ENCODE data around the gene GPT2. TPM values are rescaled to one million over a fixed set of nuclear protein-coding genes. Genes with fewer than 3 reads are reported as not detected.
A peak's percentile ranks its signal among the peaks of the same experiment; 100 is the strongest.

Gene GPT2, protein sequence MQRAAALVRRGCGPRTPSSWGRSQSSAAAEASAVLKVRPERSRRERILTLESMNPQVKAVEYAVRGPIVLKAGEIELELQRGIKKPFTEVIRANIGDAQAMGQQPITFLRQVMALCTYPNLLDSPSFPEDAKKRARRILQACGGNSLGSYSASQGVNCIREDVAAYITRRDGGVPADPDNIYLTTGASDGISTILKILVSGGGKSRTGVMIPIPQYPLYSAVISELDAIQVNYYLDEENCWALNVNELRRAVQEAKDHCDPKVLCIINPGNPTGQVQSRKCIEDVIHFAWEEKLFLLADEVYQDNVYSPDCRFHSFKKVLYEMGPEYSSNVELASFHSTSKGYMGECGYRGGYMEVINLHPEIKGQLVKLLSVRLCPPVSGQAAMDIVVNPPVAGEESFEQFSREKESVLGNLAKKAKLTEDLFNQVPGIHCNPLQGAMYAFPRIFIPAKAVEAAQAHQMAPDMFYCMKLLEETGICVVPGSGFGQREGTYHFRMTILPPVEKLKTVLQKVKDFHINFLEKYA
- 6.0 TPM for polyA plus RNA-seq (2013, experiment 1 of 2)
- 6.8 TPM for polyA plus RNA-seq (2013, experiment 2 of 2)

DNA sequence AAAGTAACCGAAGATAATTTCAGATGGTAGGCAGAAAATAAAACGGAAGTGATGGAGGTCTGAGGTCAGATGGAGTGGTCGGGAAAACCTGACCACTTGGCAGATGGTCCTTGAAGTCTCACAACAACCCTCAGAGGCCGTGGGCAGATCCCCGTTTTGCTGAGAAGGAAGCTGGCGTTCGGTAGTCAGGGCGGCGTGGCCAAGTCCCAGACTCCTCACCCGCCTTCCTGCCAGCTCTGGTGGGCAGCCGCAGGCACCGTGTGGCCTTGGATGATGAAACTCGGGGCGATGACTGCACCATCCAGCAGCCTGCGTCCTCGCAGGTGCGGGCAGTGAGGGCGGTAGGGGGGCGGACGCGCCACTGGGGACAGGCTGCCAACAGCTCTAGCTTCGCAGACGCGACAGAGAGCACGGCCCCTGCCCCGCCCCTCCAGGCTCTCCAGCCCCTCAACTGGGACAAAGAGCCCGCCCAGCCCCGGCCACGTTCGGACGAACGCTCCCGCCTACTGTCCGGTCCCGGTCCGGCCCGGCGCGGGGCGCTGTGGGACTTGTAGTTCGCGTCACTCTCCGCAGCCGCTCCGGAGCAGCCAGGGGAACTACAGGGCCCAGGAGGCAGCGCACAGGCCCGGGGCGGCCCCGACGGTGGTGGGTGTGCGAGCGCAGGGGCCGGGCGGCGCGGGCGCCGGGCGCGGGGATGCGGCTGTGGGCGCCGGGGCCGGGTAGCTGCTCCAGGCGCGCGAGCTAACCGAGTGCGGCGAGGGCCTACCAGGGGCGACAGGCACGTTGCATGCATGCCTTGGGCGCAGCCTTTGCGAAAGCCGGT is at the start of gene GPT2:
GPT2 (plus strand) TSS at position 673 of the 823 bp plus-strand sequence. CDS start 354 bp downstream, outside the sequence.
- Histone ChIP-seq H3K27me3 (ENCODE audit: control insufficient read depth in 1 of 2, insufficient read depth in 1 of 2, low read length in 2 of 2) (peaks cover 17 to 41% of the 10 kb centered on the region in 2 experiments), H3K4me3 (ENCODE audit: insufficient read depth in 1 of 2, low read depth in 1 of 2, low read length in 2 of 2) (peak within 1 kb of the TSS; percentile 94), H3K14ac (ENCODE audit: low read length in 2 of 2) (peak within 1 kb of the TSS in 1 of 2 experiments; percentile 89), H3K36me3 (ENCODE audit: control insufficient read depth in 1 of 2, insufficient read depth in 2 of 2, low read depth in 1 of 2, low read length in 2 of 2) (peaks cover 0 to 1% of the 10 kb centered on the region in 2 experiments), H2AFZ (ENCODE audit: low read depth, low read length) (peak within 1 kb of the TSS; percentile 94), H2BK15ac (ENCODE audit: low read depth, poor library complexity, severe bottlenecking) (peak within 1 kb of the TSS; percentile 21), H3K4me1 (ENCODE audit: control insufficient read depth, insufficient read depth, low read depth, low read length) (peaks cover 22% of the 10 kb centered on the region), H3K4me2 (ENCODE audit: low read length, poor library complexity, severe bottlenecking) (peak within 1 kb of the TSS; percentile 88), H3K9me3 (ENCODE audit: control insufficient read depth, low read length) (no peaks in the 10 kb centered on the region), H2BK120ac (ENCODE audit: low read depth, low read length) (no peak within 1 kb of the TSS), H3K79me1 (replicated peaks; ENCODE audit: low read length, poor library complexity, severe bottlenecking) (peaks cover 15% of the 10 kb centered on the region), H3K4ac (ENCODE audit: low read depth in 1 of 2, low read length in 2 of 2) (peak within 1 kb of the TSS in 1 of 2 experiments; percentile 47), H3K27ac (ENCODE audit: low read length, poor library complexity, severe bottlenecking) (peak within 1 kb of the TSS; percentile 1), H4K8ac (ENCODE audit: low read length) (peak within 1 kb of the TSS; percentile 79), H2BK12ac (ENCODE audit: low read length in 2 of 2) (peak within 1 kb of the TSS in 1 of 2 experiments; percentile 61), H4K91ac (ENCODE audit: low read length) (peak within 1 kb of the TSS; percentile 55), H3K18ac (ENCODE audit: low read depth in 1 of 2, low read length in 2 of 2) (peak within 1 kb of the TSS in 1 of 2 experiments; percentile 86), H2AK5ac (ENCODE audit: low read length, severe bottlenecking) (no peak within 1 kb of the TSS), H2BK5ac (ENCODE audit: low read depth, low read length, poor library complexity, severe bottlenecking) (no peak within 1 kb of the TSS), H3K9ac (ENCODE audit: low read length) (peak within 1 kb of the TSS; percentile 77), H3K23ac (ENCODE audit: low read length in 2 of 2) (peak within 1 kb of the TSS in 1 of 2 experiments; percentile 76)
- 3% methylated on average over 60 of the region's 75 CpGs for WGBS
- DNase-seq = peak; percentile 93

DNA sequence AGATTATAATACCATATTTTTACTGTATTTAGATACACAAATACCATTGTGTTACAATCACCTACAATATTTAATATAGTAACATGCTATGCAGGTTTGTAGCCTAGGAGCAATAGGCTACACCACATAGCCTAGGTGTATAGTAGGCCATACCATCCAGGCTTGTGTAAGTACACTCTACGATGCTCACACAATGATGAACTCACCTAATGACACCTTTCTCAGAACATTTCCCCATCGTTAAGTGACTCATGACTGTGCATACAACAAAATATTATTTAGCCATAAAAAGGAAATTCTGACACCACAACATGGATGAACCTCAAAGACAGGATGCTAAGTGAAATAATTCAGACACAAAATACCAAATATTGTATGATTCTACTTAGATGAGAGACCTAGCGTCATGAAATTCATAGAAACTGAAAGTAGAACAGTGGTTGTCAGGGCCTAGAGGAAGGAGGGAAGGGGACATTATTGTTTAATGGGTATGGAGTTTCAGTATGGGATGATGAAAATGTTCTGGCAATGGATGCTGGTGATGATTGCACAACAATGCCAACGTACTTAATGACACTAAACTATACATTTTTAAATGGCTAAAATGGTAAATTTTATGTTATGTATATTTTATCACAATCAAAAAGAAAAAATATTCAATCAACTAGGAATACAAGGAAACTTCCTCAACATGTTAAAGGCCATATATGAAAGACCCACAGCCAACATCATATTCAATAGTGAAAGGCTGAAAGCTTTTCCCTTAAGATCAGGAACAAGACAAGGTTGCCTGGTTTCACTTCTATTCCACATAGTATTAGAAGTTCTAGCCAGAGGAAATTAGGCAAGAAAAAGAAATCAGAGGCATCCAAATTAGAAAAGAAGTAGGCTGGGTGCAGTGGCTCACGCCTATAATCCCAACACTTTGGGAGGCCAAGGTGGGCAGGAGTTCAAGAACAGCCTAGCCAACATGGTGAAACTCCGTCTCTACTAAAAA is 47.3 kb upstream of the GPT2 start:
- no peaks in the 10 kb centered on the region for H3K36me3 ChIP-seq (ENCODE audit: control insufficient read depth in 1 of 2, insufficient read depth in 2 of 2, low read depth in 1 of 2, low read length in 2 of 2)
- no peak overlapping the region for H2AK5ac ChIP-seq (ENCODE audit: low read length, severe bottlenecking)
- H3K4ac ChIP-seq (ENCODE audit: low read depth in 1 of 2, low read length in 2 of 2) = no peak overlapping the region
- no peak overlapping the region for H4K91ac ChIP-seq (ENCODE audit: low read length)
- peaks cover 0 to 6% of the 10 kb centered on the region in 2 experiments for H3K27me3 ChIP-seq (ENCODE audit: control insufficient read depth in 1 of 2, insufficient read depth in 1 of 2, low read length in 2 of 2)
- H3K4me3 ChIP-seq (ENCODE audit: insufficient read depth in 1 of 2, low read depth in 1 of 2, low read length in 2 of 2) = no peak overlapping the region
- H2BK12ac ChIP-seq (ENCODE audit: low read length in 2 of 2) = no peak overlapping the region
- H4K8ac ChIP-seq (ENCODE audit: low read length) = no peak overlapping the region
- peaks cover 4% of the 10 kb centered on the region for H3K4me1 ChIP-seq (ENCODE audit: control insufficient read depth, insufficient read depth, low read depth, low read length)
- no peak overlapping the region for H3K18ac ChIP-seq (ENCODE audit: low read depth in 1 of 2, low read length in 2 of 2)
- H3K14ac ChIP-seq (ENCODE audit: low read length in 2 of 2) = no peak overlapping the region
- no peak overlapping the region for H3K4me2 ChIP-seq (ENCODE audit: low read length, poor library complexity, severe bottlenecking)
- no peak overlapping the region for H3K27ac ChIP-seq (ENCODE audit: low read length, poor library complexity, severe bottlenecking)
- H3K9ac ChIP-seq (ENCODE audit: low read length) = no peak overlapping the region
- no peaks in the 10 kb centered on the region for H3K9me3 ChIP-seq (ENCODE audit: control insufficient read depth, low read length)
- H2BK15ac ChIP-seq (ENCODE audit: low read depth, poor library complexity, severe bottlenecking) = no peak overlapping the region
- WGBS = 91% methylated on average over 5 of the region's 6 CpGs
- no peak overlapping the region for H3K23ac ChIP-seq (ENCODE audit: low read length in 2 of 2)
- no peaks in the 10 kb centered on the region for H3K79me1 ChIP-seq (replicated peaks; ENCODE audit: low read length, poor library complexity, severe bottlenecking)
- DNase-seq = no peak
- no peak overlapping the region for H2BK120ac ChIP-seq (ENCODE audit: low read depth, low read length)
- H2BK5ac ChIP-seq (ENCODE audit: low read depth, low read length, poor library complexity, severe bottlenecking) = no peak overlapping the region
- no peak overlapping the region for H2AFZ ChIP-seq (ENCODE audit: low read depth, low read length)

DNA sequence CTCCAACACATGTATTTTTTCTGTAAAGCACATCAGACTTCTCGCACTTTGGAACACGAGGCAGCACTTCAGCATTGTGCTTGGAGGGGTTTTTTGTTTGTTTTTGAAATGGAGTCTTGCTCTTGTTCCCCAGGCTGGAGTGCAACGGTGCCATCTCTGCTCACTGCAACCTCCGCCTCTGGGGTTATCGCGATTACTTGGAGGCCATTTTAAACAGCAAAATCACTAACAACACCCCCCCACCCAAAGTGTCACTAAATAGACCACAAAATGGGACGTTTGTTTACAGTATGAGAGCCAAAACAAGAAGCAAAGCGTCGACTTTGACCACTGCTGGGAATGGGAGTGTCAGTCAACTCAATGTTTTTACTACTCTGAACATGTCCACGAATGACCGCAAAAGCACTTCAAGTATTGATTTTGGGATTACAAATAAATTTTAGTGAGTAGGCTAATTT is 44.1 kb upstream of the GPT2 start:
- no peak overlapping the region for H2BK15ac ChIP-seq (ENCODE audit: low read depth, poor library complexity, severe bottlenecking)
- no peak overlapping the region for H4K91ac ChIP-seq (ENCODE audit: low read length)
- H2AFZ ChIP-seq (ENCODE audit: low read depth, low read length) = no peak overlapping the region
- no peak overlapping the region for H2BK120ac ChIP-seq (ENCODE audit: low read depth, low read length)
- no peaks in the 10 kb centered on the region for H3K4me1 ChIP-seq (ENCODE audit: control insufficient read depth, insufficient read depth, low read depth, low read length)
- no peak overlapping the region for H3K4ac ChIP-seq (ENCODE audit: low read depth in 1 of 2, low read length in 2 of 2)
- no peak overlapping the region for H3K4me3 ChIP-seq (ENCODE audit: insufficient read depth in 1 of 2, low read depth in 1 of 2, low read length in 2 of 2)
- 78% methylated on average over 9 of the region's 11 CpGs for whole genome bisulfite sequencing
- H3K4me2 ChIP-seq (ENCODE audit: low read length, poor library complexity, severe bottlenecking) = no peak overlapping the region
- H2BK5ac ChIP-seq (ENCODE audit: low read depth, low read length, poor library complexity, severe bottlenecking) = no peak overlapping the region
- H3K27ac ChIP-seq (ENCODE audit: low read length, poor library complexity, severe bottlenecking) = no peak overlapping the region
- no peak overlapping the region for H4K8ac ChIP-seq (ENCODE audit: low read length)
- no peak overlapping the region for H3K9ac ChIP-seq (ENCODE audit: low read length)
- no peak overlapping the region for H3K18ac ChIP-seq (ENCODE audit: low read depth in 1 of 2, low read length in 2 of 2)
- no peaks in the 10 kb centered on the region for H3K36me3 ChIP-seq (ENCODE audit: control insufficient read depth in 1 of 2, insufficient read depth in 2 of 2, low read depth in 1 of 2, low read length in 2 of 2)
- no peaks in the 10 kb centered on the region for H3K79me1 ChIP-seq (replicated peaks; ENCODE audit: low read length, poor library complexity, severe bottlenecking)
- no peak overlapping the region for H3K14ac ChIP-seq (ENCODE audit: low read length in 2 of 2)
- H3K27me3 ChIP-seq (ENCODE audit: control insufficient read depth in 1 of 2, insufficient read depth in 1 of 2, low read length in 2 of 2) = peaks cover 0 to 20% of the 10 kb centered on the region in 2 experiments
- no peak overlapping the region for H2BK12ac ChIP-seq (ENCODE audit: low read length in 2 of 2)
- H3K23ac ChIP-seq (ENCODE audit: low read length in 2 of 2) = no peak overlapping the region
- no peaks in the 10 kb centered on the region for H3K9me3 ChIP-seq (ENCODE audit: control insufficient read depth, low read length)
- DNase-seq = no peak
- H2AK5ac ChIP-seq (ENCODE audit: low read length, severe bottlenecking) = no peak overlapping the region

Data from mesenchymal stem cell (in vitro differentiated cells and primary cell).